Fibroblast of lung (primary cell): ENCODE results near the gene PPP1R12A. TPM values are rescaled to one million over a fixed set of nuclear protein-coding genes. Genes with fewer than 3 reads are reported as not detected.

Experiments used
- DNase-seq, 2 donors: peaks; one replicate each; pipeline versions ENCODE4 v3.0.0 to v3.0.0-alpha.2; 2010; ENCODE audit warnings: low read depth in 2 of 2
- H2AFZ ChIP-seq: 2 replicates; pipeline ENCODE4 v1.5.1; 2012; ENCODE audit warnings: low read length, control low read depth, inconsistent platforms
- H3K27ac ChIP-seq: 2 replicates; pipeline ENCODE4 v1.5.1; 2011; ENCODE audit warnings: low read length, control low read depth; ENCODE audit not compliant: insufficient read depth
- H3K27me3 ChIP-seq: 2 replicates; pipeline ENCODE4 v1.5.1; 2011; ENCODE audit warnings: mild to moderate bottlenecking, low read length; ENCODE audit not compliant: control insufficient read depth, insufficient read depth
- H3K36me3 ChIP-seq: 2 replicates; pipeline ENCODE4 v1.5.1; 2011; ENCODE audit warnings: low read length; ENCODE audit not compliant: control insufficient read depth, insufficient read depth
- H3K4me1 ChIP-seq: 2 replicates; pipeline ENCODE4 v1.5.1; 2011; ENCODE audit warnings: low read length; ENCODE audit not compliant: control insufficient read depth, insufficient read depth; ENCODE audit errors: extremely low read depth
- H3K4me2 ChIP-seq: 2 replicates; pipeline ENCODE4 v1.5.1; 2011; ENCODE audit warnings: low read length, control low read depth; ENCODE audit not compliant: insufficient read depth; ENCODE audit errors: extremely low read depth
- H3K4me3 ChIP-seq, 4 experiments: fragments of 200-600 bp in 1 of 4; sonication (generic) in 1 of 4; replicated peaks in 1 of 4; 2 replicates each; pipeline ENCODE4 v1.5.1; 2011 to 2016; ENCODE audit warnings: low read length in 4 of 4, low read depth in 3 of 4, mild to moderate bottlenecking in 3 of 4, control low read depth in 2 of 4, inconsistent platforms in 1 of 4, mixed read lengths in 1 of 4; ENCODE audit not compliant: insufficient read depth in 1 of 4; ENCODE audit errors: control extremely low read depth in 1 of 4
- H3K79me2 ChIP-seq: 2 replicates; pipeline ENCODE4 v1.5.1; 2012; ENCODE audit warnings: mild to moderate bottlenecking, low read length, inconsistent platforms; ENCODE audit not compliant: control insufficient read depth, insufficient read depth
- H3K9ac ChIP-seq: 2 replicates; pipeline ENCODE4 v1.5.1; 2011; ENCODE audit warnings: mild to moderate bottlenecking, low read length, control low read depth; ENCODE audit not compliant: insufficient read depth
- H3K9me3 ChIP-seq: 2 replicates; pipeline ENCODE4 v1.5.1; 2012; ENCODE audit warnings: low read depth, low read length; ENCODE audit not compliant: control insufficient read depth, insufficient read depth
- H4K20me1 ChIP-seq: 2 replicates; pipeline ENCODE4 v1.5.1; 2011; ENCODE audit warnings: low read length; ENCODE audit not compliant: control insufficient read depth, insufficient read depth; ENCODE audit errors: extremely low read depth
- EZH2 ChIP-seq: IDR thresholded peaks from 2 replicates; pipeline ENCODE4 v1.5.1; 2012; ENCODE audit warnings: low read length, control low read depth, mild to moderate bottlenecking; ENCODE audit errors: missing control alignments
- polyA plus RNA-seq, 2 donors: library from polyadenylated mRNA; depleted of rRNA in 1 of 2; stranded (reverse) in 1 of 2; unstranded in 1 of 2; fragments of >200 nt; gene quantifications; 2 replicates each; pipeline ENCODE4 v1.2.1, GENCODE V29; 2011 to 2012; ENCODE audit warnings: missing spikeins in 1 of 2
- total RNA-seq: library from RNA; depleted of rRNA; stranded (reverse); fragments of >200 nt; gene quantifications from 2 replicates; pipeline ENCODE4 v1.2.1, GENCODE V29; 2014
- TF ChIP-seq, protein P1 (sequence below), 2 donors: IDR thresholded peaks in 1 of 2; conservative IDR thresholded peaks in 1 of 2; 1 replicate in 1 of 2; 2 replicates in 1 of 2; pipeline ENCODE4 v1.5.1; 2011 to 2012; ENCODE audit warnings: low read length in 2 of 2, control low read depth in 1 of 2, inconsistent platforms in 1 of 2, low read depth in 1 of 2, mild to moderate bottlenecking in 1 of 2

PPP1R12A gene
- total and polyA plus RNA-seq, 2 donors (not counting 1 experiment from before 2014, with no cell fraction given), result 94.9 to 139 TPM

DNA sequence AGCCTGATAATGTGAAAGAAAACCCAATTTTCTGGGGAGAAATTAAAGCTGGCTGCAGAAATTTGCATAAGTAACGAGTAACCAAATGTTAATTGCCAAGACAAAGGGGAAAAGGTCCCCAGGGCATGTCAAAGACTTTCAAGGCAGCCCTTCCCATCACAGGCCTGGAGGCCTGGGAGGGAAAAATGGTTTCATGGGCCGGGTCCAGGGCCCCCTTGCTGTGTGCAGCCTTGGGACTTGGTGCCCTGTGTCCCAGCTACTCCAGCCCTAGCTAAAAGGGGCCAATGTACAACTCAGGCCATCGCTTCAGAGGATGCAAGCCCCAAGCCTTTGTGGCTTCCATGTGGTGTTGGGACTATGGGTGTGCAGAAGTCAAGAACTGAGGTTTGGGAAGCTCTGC is 96.5 kb downstream of the PPP1R12A start:
- Histone ChIP-seq H3K4me1 (no peaks in the 10 kb centered on the region), H3K9ac (no peak overlapping the region), H4K20me1 (no peaks in the 10 kb centered on the region), H3K4me2 (no peak overlapping the region), H3K27ac (no peak overlapping the region), H3K4me3 (no peak overlapping the region), H3K79me2 (peaks cover 55% of the 10 kb centered on the region), H3K27me3 (no peaks in the 10 kb centered on the region), H2AFZ (no peak overlapping the region), H3K36me3 (peaks cover 1% of the 10 kb centered on the region), H3K9me3 (no peaks in the 10 kb centered on the region)
- TF ChIP-seq EZH2, result no peak
- TF ChIP-seq, protein P1, sequence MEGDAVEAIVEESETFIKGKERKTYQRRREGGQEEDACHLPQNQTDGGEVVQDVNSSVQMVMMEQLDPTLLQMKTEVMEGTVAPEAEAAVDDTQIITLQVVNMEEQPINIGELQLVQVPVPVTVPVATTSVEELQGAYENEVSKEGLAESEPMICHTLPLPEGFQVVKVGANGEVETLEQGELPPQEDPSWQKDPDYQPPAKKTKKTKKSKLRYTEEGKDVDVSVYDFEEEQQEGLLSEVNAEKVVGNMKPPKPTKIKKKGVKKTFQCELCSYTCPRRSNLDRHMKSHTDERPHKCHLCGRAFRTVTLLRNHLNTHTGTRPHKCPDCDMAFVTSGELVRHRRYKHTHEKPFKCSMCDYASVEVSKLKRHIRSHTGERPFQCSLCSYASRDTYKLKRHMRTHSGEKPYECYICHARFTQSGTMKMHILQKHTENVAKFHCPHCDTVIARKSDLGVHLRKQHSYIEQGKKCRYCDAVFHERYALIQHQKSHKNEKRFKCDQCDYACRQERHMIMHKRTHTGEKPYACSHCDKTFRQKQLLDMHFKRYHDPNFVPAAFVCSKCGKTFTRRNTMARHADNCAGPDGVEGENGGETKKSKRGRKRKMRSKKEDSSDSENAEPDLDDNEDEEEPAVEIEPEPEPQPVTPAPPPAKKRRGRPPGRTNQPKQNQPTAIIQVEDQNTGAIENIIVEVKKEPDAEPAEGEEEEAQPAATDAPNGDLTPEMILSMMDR (conservative IDR thresholded peaks at IDR 0.05 in 1 of 2, IDR thresholded peaks at IDR 0.05 in 1 of 2; ENCODE audit: low read depth in 1 of 2, low read length in 2 of 2), result no peak
- no peak for DNase-seq

DNA sequence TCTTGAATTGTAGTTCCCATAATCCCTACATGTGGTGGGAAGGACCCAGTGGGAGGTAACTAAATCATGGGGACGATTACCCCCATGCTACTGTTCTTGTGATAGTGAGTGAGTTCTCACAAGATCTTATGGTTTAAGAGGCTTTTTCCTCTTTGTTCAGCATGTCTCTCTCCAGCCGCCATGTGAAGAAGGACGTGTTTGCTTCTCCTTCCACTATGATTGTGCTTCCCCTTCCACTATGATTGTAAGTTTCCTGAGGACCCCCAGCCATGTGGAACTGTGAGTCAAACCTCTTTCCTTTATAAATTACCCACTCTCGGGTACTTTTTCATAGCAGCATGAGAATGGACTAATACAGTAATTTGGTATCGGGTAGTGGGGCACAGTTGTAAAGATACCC is 97.3 kb downstream of the PPP1R12A start:
- H3K36me3 ChIP-seq, result peaks cover 1% of the 10 kb centered on the region
- no peak overlapping the region for H3K4me3 ChIP-seq
- no peak overlapping the region for H2AFZ ChIP-seq
- H3K27me3 ChIP-seq, result no peaks in the 10 kb centered on the region
- H3K9ac ChIP-seq, result no peak overlapping the region
- no peak for DNase-seq
- no peaks in the 10 kb centered on the region for H3K4me1 ChIP-seq
- H3K79me2 ChIP-seq, result peaks cover 49% of the 10 kb centered on the region
- H3K27ac ChIP-seq, result no peak overlapping the region
- no peak overlapping the region for H3K4me2 ChIP-seq
- no peaks in the 10 kb centered on the region for H3K9me3 ChIP-seq
- H4K20me1 ChIP-seq, result no peaks in the 10 kb centered on the region
- TF ChIP-seq EZH2, result no peak
- TF ChIP-seq, protein P1 (conservative IDR thresholded peaks at IDR 0.05 in 1 of 2, IDR thresholded peaks at IDR 0.05 in 1 of 2; ENCODE audit: low read depth in 1 of 2, low read length in 2 of 2), result no peak

DNA sequence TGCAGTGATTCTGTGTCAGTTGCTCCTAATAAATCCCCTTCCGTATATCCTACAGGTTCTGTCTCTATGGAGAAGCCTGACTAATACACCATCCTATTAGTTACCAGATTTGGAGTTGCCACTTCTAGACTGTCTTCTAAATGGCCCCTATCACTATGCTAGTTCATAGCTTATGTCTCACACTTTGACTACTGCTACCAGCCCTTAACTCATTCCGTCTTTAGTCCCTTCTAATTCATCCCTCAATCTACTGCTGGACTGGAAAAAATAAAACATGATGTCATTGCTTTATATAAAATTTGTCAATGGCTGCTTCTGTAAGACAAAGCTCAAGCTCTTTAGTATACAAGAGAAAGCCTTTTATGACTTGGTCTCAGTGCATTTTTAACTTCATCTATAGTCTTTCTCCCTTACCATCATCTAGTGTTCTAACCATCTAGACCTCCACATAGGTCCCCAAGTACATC is 99.5 kb downstream of the PPP1R12A start:
- no peak overlapping the region for H3K4me2 ChIP-seq
- peaks cover 45% of the 10 kb centered on the region for H3K79me2 ChIP-seq
- H4K20me1 ChIP-seq, result no peaks in the 10 kb centered on the region
- no peaks in the 10 kb centered on the region for H3K4me1 ChIP-seq
- no peaks in the 10 kb centered on the region for H3K27me3 ChIP-seq
- H2AFZ ChIP-seq, result no peak overlapping the region
- no peak overlapping the region for H3K4me3 ChIP-seq
- H3K36me3 ChIP-seq, result peaks cover 3% of the 10 kb centered on the region
- no peak overlapping the region for H3K9ac ChIP-seq
- H3K9me3 ChIP-seq, result no peaks in the 10 kb centered on the region
- TF ChIP-seq, protein P1 (conservative IDR thresholded peaks at IDR 0.05 in 1 of 2, IDR thresholded peaks at IDR 0.05 in 1 of 2; ENCODE audit: low read depth in 1 of 2, low read length in 2 of 2), result no peak
- TF ChIP-seq EZH2, result no peak
- H3K27ac ChIP-seq, result no peak overlapping the region
- no peak for DNase-seq
